GM06990 (cell line): Measurements from ENCODE around the gene LRP5.
"Not testable (repeated sequence)": the region's sequence is repeated elsewhere in the genome, so short reads cannot be mapped to it uniquely, and the experiment has no call there.

Experiments used
- DNase-seq: peaks from one replicate; pipeline ENCODE4 v3.0.0-alpha.2; 2011; ENCODE audit not compliant: insufficient read length; ENCODE audit errors: extremely low read depth
- H3K27me3 ChIP-seq: replicated peaks from 2 replicates; pipeline ENCODE4 v1.6.0; 2011; ENCODE audit warnings: low read length; ENCODE audit not compliant: control insufficient read depth, insufficient read depth
- H3K36me3 ChIP-seq: 2 replicates; pipeline ENCODE4 v1.5.1; 2011; ENCODE audit warnings: low read length; ENCODE audit not compliant: control insufficient read depth, insufficient read depth
- H3K4me3 ChIP-seq: replicated peaks from 2 replicates; pipeline ENCODE4 v1.5.1; 2011; ENCODE audit warnings: low read depth, mild to moderate bottlenecking, control low read depth, low read length
- CTCF ChIP-seq: IDR thresholded peaks from 2 replicates; pipeline ENCODE4 v1.5.1; 2011; ENCODE audit warnings: low read length, control low read depth, mild to moderate bottlenecking, inconsistent platforms; ENCODE audit not compliant: insufficient read depth, poor library complexity, severe bottlenecking

LRP5 gene

GRCh38 chr11:68279676-68280075 is 32.7 kb upstream of the LRP5 start:
- Histone ChIP-seq H3K36me3 (no peaks in the 10 kb centered on the region), H3K27me3 (no peaks in the 10 kb centered on the region), H3K4me3 (no peak overlapping the region)
- no peak for DNase-seq
- TF ChIP-seq CTCF, result no peak

GRCh38 chr11:68282141-68282860 is 30.1 kb upstream of the LRP5 start:
- peak; percentile 56 for DNase-seq
- Histone ChIP-seq H3K27me3 (no peaks in the 10 kb centered on the region), H3K36me3 (no peaks in the 10 kb centered on the region), H3K4me3 (peak overlapping the region; percentile 15)
- no peak for TF ChIP-seq CTCF

DNA sequence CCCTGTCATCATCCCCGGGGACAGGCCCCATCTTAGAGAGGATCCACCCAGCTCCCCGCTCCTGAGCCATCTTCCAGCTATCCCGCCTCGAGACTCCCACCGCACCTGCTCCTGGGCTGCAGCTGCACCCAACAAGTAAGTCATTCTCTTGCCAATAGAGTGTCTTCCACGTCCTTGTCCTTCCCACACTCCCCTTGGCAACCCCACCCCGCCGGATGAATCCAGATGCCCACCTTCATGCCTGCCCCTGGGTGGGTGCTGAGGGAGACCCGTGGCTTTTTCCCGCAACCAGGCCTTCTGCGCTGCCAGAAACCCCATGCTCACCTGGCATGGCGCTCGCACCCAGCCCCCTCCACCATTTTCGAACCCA is 29.5 kb upstream of the LRP5 start:
- no peaks in the 10 kb centered on the region for H3K27me3 ChIP-seq
- H3K4me3 ChIP-seq, result peak overlapping the region; percentile 2; the same call in 1 of the 2 replicates
- no peak for DNase-seq
- no peaks in the 10 kb centered on the region for H3K36me3 ChIP-seq
- TF ChIP-seq CTCF, result no peak

DNA sequence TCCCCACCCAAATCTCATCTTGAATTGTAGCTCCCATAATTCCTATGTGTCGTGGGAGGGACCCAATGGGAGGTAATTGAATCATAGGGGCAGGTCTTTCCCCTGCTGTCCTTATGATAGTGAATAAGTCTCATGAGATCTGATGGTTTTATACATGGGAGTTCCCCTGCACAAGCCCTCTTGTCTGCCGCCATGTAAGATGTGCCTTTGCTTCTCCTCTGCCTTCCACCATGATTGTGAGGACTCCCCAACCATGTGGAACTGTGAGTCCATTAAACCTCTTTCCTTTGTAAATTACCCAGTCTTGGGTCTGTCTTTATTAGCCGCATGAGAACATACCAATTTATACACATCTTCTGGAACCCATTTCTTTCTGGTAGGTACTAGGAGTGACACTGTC is 27.8 kb upstream of the LRP5 start:
- not testable (repeated sequence) for DNase-seq, H3K36me3 ChIP-seq, H3K27me3 ChIP-seq, H3K4me3 ChIP-seq

- no peak for TF ChIP-seq CTCF
- Histone ChIP-seq H3K36me3 (no peaks in the 10 kb centered on the region), H3K4me3 (no peak overlapping the region), H3K27me3 (no peaks in the 10 kb centered on the region)
- DNase-seq, result no peak
Observed at GRCh38 chr11:68287419-68287818, 25.0 kb upstream of the LRP5 start.

- DNase-seq, result no peak
- Histone ChIP-seq H3K27me3 (no peaks in the 10 kb centered on the region), H3K4me3 (no peak overlapping the region), H3K36me3 (no peaks in the 10 kb centered on the region)
- no peak for TF ChIP-seq CTCF
Observed at GRCh38 chr11:68289456-68289855, 22.9 kb upstream of the LRP5 start.
